HT-29 (cell line): Measurements from ENCODE around the gene MRPL18. TPM values are rescaled to one million over a fixed set of nuclear protein-coding genes. Genes with fewer than 3 reads are reported as not detected.
"Not testable (repeated sequence)": the region's sequence is repeated elsewhere in the genome, so short reads cannot be mapped to it uniquely, and the experiment has no call there.

ENCODE experiments used
- DNase-seq: peaks from one replicate; pipeline ENCODE4 v3.0.0-alpha.2; 2015; ENCODE audit warnings: low spot score
- total RNA-seq: library from RNA; depleted of rRNA; stranded (reverse); fragments of >200 nt; shearing (Covaris generic); gene quantifications from 2 replicates; pipeline ENCODE4 v1.2.3, GENCODE V29; 2014

Gene MRPL18
- total RNA-seq, 1 experiment from 2014 or later, result 98.4 TPM

DNA sequence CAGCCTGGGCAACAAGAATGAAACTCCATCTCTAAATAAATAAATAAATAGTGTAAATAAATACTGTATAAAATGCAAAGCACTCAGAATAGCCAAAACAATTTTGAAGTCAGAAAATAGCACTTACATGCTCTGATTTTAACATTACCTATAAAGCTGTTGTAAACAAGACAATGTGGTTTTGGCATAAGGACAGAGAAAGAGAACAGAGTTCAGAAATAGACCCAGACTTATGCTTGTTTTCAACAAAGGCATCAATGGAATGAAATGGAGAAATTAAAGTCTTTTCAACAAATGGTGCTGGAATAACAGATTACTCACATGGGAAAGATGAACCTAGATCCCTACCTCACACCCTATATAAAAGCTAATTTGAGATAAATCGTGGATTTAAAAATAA is 18.1 kb upstream of the MRPL18 start:
- DNase-seq, result no peak

DNA sequence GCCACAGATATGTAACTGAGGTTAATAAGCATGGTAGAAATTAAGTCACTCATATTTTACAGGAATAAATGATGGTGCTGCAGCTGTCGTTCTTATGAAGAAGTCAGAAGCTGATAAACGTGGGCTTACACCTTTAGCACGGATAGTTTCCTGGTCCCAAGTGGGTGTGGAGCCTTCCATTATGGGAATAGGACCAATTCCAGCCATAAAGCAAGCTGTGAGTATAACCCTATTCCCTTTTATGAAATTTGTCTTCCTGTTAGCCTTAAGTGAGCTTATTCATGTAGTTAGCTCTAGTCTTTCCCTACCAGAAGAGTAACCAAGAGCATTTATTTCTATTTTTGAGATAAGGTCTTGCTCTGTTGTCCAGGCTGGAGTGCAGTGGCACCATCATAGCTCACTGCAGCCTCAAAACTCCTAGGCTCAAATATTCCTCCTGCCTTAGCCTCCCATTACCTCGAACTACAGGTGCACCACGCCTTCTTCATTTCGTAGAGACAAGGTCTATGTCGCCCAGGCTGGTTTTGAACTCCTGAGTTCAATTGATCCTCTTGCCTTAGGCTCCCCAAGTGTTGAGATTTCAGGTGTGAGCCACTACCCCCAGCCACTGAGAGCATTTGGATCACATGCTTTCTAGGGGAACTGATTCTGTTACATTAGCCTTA is 12.9 kb upstream of the MRPL18 start:
- no peak for DNase-seq

DNA sequence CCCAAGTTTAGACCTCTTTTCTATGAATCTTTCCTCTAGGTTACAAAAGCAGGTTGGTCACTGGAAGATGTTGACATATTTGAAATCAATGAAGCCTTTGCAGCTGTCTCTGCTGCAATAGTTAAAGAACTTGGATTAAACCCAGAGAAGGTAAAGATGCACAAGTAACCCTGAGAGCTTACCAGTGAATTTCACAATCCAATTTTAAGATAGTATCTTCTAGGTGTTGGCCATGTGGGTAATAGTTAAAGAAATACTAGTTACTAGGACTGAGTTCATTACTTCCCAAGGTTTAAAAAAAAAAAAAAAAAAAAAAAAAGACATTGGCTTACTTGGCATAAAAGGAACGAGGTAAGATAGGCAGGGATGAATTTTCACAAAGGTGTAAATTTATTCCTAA is 12.1 kb upstream of the MRPL18 start:
- no peak for DNase-seq

DNA sequence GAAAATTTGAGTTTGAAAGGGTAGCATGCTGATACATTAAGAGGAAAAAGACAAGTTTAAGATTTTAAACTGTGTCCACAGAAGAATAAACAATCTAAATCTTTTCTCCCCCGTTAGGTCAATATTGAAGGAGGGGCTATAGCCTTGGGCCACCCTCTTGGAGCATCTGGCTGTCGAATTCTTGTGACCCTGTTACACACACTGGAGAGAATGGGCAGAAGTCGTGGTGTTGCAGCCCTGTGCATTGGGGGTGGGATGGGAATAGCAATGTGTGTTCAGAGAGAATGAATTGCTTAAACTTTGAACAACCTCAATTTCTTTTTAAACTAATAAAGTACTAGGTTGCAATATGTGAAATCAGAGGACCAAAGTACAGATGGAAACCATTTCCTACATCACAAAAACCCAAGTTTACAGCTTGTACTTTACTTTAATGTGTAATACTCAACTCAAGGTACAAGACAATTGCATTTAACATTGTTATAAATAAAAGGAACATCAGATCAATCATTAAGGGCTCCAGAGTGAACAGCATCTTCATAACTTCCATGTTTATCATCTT is 11.6 kb upstream of the MRPL18 start:
- no peak for DNase-seq

DNA sequence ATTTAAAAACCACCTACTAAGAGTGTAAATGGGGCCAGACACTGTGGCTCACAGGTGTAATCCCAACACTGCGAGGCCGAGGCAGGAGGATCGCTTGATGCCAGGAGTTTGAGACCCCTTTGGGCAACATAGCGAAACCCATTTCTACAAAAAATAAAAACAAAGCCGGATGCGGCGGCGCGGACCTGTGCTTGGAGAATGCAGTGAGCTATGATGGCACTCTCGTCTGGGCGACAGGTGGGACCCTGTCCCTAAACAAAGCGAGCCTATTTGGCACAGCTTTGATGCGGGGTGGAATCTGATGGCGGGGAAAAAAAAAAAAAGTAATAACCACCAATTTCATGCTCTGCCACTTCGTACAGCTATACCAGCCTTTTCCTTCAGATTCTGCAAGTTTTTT is 2.0 kb upstream of the MRPL18 start:
- DNase-seq, result peak; percentile 7

DNA sequence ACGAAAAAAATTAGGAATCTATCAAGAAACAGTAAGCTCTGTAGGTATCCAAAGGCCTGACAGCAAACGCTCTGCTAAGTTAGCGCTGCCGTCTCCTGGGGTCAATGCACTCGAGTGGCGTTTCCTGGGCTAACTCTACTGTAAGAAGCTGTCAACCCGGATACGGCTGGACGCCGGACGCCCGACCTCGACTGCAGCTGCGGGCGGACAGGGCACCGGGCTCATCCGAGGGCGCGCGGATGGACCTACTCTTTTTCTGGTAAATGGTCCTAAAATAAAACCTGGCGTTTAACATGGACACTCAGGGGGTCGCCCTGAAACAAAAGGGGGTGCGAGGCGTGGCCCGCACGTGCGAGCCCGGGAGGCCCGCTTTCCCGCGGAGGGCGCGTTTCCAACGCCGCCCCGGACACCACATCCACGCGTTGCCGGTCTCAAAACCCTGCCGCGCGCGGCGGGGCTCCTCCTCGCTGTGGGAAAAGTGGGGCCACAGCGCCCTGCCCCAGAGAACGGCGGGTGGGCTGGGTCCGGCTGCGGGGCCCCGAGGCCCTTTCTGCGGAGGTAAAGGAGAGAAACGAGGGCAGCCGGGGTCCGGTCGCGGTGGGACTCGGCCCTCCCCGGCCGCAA is 1.4 kb upstream of the MRPL18 start:
- DNase-seq, result peak; percentile 41

DNA sequence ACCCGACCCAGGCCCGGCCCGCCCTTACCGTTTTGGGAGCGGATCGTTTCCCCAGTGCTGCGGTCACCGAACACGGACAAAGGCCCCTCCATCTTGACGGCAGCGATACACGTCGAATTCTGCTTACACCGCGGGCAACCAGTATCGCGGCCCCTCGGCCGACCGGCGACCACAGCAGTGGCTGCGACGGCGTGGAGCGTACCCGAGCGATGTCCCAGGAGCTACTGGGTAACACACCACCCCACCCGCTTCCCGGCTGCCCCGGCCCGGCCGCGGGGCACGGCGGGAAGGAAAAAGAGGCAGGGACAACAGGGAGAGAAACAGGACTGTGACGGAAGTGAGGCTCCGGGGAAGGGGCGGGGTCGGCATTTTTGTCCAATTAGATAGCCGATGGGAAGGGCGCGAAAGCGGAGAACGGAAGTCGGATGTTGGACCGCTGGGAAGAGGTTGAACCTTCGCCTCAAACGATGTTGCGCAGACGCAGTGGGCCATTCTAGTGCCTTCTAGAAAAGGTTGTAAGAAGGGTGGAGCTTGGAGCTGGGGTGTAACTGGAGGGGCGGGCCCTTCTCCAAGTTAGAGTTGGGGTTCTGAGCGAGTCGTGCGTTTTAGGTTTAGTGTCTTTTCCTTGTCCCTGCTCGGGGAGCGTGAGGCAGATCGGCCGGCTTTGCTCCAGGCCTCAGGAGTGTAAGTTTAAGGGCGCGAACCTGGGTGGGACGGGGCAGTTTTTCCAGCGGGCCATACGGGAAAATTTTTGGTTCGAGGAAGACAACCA is 704 bp upstream of the MRPL18 start, which contains the start of gene TCP1:
Gene TCP1, minus strand, starts transcription at position 226 of the 772 bp plus-strand sequence. Its CDS starts 134 bp downstream, at position 92.
- peak; percentile 99 for DNase-seq

DNA sequence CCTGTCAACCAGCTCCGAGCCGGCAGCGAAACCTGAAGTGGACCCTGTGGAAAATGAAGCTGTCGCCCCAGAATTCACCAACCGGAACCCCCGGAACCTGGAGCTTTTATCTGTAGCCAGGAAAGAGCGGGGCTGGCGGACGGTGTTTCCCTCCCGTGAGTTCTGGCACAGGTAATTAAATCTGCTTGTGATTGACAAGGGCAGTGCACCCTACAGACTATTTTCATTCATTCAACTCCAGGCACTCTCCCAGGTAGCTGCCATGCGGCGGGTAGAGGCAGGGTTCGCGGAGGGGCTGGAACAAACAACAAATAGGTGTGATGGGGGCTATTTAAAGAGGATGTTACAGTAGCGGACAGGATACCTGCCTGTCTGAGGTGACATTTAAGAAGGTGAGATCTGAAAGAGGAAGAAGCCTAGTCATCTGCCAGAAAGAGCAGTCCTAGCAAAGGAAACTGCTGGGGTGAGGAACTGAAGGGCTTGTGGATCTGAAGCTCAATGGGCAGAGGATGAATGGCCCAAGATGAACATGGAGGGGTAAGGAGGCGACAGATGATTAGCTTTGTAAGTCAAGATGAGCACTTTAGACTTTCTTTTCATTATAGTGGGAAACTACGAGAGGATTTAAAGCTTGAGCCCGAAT is 810 bp downstream of the MRPL18 start:
- peak; percentile 30 for DNase-seq

DNA sequence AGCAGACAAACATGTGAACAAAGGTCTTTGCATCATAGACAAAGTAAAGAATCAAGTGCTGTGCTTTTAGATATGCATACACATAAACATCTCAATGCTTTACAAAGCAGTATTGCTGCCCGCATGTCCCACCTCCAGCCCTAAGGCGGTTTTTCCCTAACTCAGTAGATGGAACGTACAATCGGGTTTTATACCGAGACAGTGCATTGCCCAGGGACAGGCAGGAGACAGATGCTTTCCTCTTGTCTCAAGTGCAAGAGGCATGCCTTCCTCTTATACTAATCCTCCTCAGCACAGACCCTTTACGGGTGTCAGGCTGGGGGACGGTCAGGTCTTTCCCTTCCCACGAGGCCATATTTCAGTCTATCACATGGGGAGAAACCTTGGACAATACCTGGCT is 4.7 kb downstream of the MRPL18 start:
- DNase-seq, result not testable (repeated sequence)

DNA sequence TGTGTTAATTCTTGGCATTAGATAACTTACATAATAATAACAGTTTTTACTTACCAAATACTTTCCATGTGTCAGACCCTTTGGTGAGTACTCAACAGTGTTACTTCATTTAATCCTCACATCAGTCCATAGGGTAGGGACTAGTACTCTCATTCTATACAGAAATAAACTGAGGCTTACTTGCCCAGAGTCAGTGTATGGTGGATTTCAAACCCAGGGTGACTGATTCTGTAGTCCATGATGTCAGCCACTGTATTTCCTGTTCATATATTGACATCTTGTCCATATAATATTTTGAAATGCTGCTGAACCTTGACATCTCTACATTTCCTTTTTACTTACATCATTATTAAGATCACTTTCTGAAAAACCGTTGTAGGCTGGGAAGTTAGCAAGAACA is 7.3 kb downstream of the MRPL18 start:
- no peak for DNase-seq

DNA sequence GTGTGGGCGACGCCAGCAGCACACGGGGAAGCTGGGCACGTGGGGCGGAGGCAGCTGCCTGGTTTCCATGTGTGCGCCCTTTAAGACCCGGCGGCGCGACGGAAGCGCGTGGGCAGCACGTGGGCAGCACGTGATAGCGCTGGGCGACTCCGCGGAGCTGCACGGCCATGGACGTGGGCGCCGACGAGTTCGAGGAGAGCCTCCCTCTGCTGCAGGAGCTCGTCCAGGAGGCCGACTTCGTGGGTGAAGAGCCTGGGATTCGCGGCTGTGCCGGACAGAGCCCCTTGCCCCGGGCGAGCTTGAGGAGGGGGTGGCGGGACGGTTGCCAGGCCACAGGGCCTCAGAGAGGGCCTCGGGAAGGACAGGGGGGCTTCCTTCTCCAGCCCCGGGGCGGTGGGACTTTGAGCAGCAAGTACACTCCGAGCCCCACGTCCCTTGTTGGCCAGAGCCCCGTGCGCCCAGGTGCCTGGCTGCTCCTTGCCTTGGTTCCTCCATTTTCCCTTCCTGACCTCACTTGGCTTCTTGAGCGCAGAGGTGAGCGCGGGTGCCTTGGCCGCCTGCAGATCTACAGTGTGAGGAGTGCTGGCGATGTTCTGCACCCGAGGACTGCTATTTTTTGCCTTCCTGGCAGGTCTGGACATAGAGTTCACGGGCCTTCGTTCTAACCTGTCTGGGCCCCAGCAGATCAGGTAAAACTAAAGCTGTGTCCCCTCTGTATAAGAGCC is 10.0 kb downstream of the MRPL18 start, which contains the start of gene PNLDC1:
Gene PNLDC1, plus strand, starts transcription at position 136 of the 725 bp plus-strand sequence. Its CDS starts 32 bp downstream, at position 168.
- no peak for DNase-seq

DNA sequence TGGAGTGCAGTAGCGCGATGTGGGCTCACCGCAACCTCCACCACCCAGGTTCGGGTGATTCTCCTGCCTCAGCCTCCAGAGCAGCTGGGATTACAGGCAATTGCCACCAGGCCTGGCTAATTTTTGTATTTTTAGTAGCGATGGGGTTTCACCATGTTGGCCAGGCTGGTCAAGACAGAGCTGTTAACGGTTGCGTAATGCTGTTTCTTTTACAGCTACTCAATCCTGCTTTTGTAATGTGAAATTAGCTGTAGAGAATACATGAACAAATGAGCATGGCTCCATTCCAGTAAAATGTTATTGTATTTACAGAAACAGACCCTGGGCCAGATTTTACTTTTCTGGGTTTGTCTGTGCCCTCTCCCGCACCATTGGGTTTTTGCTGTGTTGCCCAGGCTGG is 11.7 kb downstream of the MRPL18 start:
- no peak for DNase-seq

DNA sequence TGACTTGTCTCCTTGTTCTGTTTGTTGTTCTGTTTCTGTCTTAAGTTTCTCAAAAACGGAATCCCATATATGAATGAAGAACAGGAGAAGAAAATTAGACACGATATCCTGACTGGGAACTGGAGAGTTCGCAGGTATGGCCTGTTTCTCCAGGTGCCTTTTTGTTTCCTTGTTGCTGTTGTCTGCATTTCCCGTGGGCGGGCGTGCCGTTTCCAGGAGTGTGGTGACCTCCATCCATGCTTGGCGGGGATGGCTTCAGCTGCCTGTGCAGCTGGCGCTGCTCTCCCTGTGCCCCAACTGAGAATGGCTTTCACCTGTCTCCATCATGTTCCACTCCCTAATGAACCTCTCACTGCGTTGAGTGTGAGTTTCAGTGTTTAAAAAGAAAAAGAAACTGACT is 14.2 kb downstream of the MRPL18 start:
- DNase-seq, result no peak

DNA sequence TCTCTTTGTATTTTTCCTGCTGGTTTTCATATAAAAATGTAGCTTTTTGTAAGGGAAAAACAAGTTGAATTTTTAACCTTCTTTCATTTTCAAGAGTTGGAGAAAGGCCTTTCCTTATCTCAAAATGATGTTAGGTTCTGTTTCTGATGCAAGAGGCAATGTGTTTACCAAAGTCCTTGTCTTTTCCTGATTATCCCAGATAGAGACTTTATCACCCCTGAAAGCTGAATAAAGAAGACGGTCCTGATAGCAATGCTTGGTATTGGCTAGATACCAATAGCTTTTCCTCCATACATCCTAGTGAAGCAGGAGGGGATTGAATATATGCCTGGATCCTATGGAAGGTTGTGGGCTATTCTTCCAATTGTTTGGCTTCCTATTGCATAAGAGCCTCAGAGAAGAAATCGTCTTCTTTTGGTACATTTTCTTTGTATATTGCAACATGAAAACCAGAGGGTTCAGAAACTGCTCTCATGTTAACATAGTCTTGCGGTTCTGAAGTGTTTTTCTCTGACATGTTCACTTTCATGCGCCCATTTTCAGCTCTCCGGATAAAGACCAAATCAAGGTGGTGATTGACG is 15.3 kb downstream of the MRPL18 start:
- no peak for DNase-seq

DNA sequence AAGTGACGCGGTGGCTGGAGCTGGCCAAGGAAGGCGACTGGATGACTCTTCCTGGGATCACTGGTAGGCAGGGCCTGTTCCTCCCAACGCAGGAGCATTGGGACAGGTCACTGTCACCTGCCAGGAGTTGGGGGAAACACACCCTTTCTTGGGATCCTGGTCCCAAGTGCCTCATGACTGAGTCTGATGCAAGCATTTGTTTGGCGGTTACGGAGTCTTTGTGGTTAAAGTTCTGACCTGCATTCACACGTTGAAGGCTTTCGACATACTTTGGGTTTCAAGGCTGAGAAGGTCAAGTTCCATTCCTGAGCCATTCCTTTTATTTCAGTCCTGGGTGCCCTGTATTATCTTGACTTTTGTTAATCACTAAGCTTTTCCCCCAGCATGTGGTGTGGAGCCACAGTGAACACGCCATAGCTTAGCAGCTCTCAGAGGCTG is 15.8 kb downstream of the MRPL18 start:
- DNase-seq, result no peak

DNA sequence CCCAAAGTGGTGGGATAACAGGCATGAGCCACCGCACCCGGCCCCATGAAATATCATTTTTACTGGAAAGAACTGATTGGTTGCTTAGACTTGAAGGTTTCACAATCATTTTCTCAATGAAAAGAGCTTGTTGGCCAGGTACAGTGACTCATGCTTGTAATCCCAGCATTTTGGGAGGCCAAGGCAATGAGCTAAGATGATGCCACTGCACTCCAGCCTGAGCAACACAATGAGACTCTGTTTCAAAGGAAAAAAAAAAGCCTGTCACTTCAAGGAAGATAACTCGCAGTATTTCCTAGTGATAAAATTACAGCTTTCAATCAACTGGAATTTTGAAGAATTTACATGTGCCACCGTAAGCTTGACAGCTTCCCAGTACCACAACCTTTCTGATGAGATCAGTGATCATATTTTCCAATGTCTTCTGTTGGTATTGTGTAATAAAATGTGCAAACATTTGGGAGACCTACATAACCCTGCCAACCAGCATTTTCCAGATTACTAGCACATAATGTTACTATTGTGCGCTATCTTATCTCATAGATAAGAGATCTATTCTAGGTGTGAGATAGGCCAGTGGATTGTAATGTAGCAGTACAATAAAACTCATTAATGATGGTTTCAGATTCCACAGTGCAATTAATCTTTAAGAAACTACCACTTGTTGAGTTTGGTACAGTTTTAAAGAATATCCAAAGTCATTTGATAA is 17.0 kb downstream of the MRPL18 start:
- no peak for DNase-seq

DNA sequence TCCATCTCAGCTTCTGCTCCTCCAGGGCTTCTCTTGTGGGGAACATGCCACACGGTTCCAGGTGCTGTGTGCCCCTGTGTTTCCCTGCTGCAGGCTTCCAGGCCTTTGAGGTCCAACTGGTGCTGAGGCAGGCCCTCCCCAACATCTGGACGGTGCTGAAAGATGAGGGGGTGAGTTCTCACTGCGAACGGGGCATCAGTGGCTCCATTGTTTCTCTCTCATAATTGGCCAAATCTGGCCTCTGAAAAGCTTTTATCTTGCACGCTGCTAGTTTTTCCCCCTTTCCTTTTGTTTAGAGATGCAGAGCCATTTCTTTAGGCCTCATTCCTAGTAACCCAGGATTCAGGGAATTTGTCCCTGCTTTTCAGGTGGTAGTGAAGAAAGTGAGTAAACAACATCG is 18.4 kb downstream of the MRPL18 start:
- no peak for DNase-seq

DNA sequence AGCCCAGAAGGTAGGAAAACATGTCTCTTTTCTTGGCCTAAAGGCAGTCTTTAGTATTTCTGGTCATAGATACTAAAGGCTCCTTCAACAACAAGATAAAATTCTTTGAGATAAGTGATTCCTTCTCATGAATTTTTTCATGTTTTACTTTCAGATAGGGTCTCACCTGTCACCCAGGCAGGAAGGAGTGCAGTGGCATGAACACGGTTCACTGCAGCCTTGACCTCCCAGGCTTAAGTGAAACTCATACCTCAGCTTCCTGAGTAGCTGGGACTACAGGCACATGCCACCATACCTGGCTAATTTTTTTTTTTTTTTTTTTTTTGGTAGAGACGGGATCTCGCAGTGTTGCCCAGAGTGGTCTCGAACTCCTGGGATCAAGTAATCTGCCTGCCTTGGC is 18.9 kb downstream of the MRPL18 start:
- DNase-seq, result no peak

DNA sequence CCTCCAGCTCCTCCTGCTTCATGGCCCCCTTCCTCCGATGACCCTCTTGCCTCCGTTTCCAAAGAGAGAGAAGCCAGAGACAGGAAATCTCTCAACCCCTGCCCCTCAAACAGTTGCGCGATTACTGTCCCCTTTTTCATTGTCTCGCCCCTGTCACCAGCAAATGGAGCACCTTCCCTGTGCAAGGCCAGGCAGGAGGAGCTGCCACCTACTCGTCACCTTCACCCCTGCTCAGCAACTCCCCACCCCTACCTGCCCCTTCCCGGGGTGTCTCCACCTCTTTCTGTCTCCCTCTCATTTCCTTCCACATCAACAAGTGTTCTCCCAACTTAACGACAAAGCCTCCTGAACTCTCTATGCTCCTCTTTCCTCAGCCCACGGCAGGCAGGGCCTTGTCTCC is 23.5 kb downstream of the MRPL18 start:
- no peak for DNase-seq

DNA sequence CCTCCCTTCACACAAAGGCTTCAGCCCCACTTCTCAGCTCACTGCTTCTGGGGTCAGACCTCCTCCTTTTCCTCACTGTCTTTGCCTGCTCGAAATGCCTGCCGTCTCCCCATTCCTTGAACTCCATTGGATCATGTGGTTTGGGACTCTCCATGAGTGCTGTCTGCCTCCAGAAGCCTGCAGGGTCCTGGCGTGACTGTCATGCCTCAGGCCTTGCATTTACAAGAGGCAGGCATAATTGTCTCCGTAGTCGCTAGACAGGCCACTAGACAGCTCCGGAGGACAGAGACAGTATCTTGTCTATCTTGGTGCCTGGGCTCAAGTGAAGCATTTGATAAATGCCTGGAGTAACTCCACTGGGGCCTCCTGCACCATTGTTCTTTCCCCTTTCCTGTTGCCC is 25.1 kb downstream of the MRPL18 start:
- no peak for DNase-seq
